Stomach (tissue), 4 donors: Measurements from ENCODE around the gene PDXP.

Source experiments
- EP300 ChIP-seq: sonication (generic); formaldehyde crosslinking; IDR thresholded peaks from one replicate; pipeline ENCODE4 v1.6.1; 2017; ENCODE audit warnings: antibody characterized with exemption
- POLR2A ChIP-seq, 4 donors: fragments of 450-650 bp; IDR thresholded peaks; one replicate each; pipeline ENCODE4 v1.6.1; 2016; ENCODE audit warnings: antibody characterized with exemption in 4 of 4, control low read depth in 2 of 4, mild to moderate bottlenecking in 1 of 4, moderate library complexity in 1 of 4
- POLR2AphosphoS5 ChIP-seq, 3 donors: sonication (generic); formaldehyde crosslinking; IDR thresholded peaks; one replicate each; pipeline ENCODE4 v1.6.1; 2016; ENCODE audit warnings: antibody characterized with exemption in 3 of 3
- TF ChIP-seq, protein P1 (sequence below), 7 experiments: fragments of 450-650 bp in 4 of 7; fragments of 200-600 bp in 3 of 7; sonication (generic) in 3 of 7; IDR thresholded peaks; one replicate each; pipeline ENCODE4 v1.5.1; 2016 to 2019; ENCODE audit warnings: antibody characterized with exemption in 7 of 7, control low read depth in 2 of 7, mild to moderate bottlenecking in 1 of 7

DNA sequence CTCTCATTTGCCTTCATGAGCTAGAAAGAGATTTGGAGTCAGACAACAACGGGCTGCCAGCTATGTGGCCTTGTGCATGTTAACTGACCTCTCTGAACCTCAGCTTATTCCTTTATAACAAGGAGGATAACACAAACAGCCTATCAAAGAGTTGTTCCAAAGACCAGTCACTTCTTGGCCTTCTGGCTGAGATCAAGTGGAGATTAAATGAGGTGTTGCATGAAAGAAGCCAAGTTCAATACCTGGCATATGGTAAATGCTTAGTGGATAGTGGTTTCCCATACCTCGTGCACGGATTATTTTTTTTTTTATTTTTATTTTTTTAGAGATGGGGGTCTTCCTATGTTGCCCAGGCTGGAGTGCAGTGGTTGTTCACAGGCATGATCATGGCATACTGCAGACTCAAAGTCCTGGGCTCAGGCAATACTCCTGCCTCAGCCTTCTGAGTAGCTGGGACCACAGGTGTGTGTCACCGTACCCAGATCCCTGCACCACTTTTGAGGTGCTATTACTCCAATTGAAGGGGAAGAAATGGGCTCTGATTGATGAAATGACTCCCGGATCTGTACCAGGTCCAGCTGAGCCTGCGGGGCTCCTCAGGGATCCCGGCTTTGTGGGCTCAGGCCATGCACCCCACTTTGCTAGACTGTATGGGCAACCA is 21.8 kb downstream of the PDXP start:
- TF ChIP-seq, protein P1, sequence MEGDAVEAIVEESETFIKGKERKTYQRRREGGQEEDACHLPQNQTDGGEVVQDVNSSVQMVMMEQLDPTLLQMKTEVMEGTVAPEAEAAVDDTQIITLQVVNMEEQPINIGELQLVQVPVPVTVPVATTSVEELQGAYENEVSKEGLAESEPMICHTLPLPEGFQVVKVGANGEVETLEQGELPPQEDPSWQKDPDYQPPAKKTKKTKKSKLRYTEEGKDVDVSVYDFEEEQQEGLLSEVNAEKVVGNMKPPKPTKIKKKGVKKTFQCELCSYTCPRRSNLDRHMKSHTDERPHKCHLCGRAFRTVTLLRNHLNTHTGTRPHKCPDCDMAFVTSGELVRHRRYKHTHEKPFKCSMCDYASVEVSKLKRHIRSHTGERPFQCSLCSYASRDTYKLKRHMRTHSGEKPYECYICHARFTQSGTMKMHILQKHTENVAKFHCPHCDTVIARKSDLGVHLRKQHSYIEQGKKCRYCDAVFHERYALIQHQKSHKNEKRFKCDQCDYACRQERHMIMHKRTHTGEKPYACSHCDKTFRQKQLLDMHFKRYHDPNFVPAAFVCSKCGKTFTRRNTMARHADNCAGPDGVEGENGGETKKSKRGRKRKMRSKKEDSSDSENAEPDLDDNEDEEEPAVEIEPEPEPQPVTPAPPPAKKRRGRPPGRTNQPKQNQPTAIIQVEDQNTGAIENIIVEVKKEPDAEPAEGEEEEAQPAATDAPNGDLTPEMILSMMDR (IDR thresholded peaks at IDR 0.05), result no peak
- TF ChIP-seq POLR2A (IDR thresholded peaks at IDR 0.05), result no peak
- no peak for TF ChIP-seq POLR2AphosphoS5 (IDR thresholded peaks at IDR 0.05)
- no peak for TF ChIP-seq EP300
